IMR-90 (cell line): ENCODE measurements around the gene KRTAP9-6. TPM values are rescaled to one million over a fixed set of nuclear protein-coding genes. Genes with fewer than 3 reads are reported as not detected.
"Not testable (repeated sequence)": the region's sequence is repeated elsewhere in the genome, so short reads cannot be mapped to it uniquely, and the experiment has no call there.

Experiments used
- ATAC-seq: fragments of 200-7000 bp; cut with Tn5 transposase; 2 replicates; pipeline ENCODE4 v1.9.1; 2020; ENCODE audit warnings: low read depth, mild to moderate bottlenecking, moderate library complexity
- BruUV-seq: library from RNA; stranded (reverse); fragments of 400-500 nt; replicated peaks from 2 replicates; lab custom pipeline; 2021; lab: Mats Ljungman, UMichigan
- CTCF ChIA-PET: fragments of 300-600 bp; formaldehyde crosslinking; extraction: SDS; loops from one replicate; lab custom pipeline; 2021; ENCODE audit warnings: antibody characterized with exemption; lab: Yijun Ruan, JAX
- POLR2A ChIA-PET: fragments of 300-600 bp; sonication (Branson Sonifier 250); formaldehyde crosslinking; loops from one replicate; lab custom pipeline; 2022; ENCODE audit warnings: antibody characterized with exemption; ENCODE audit not compliant: unreplicated experiment; lab: Charles Lee
- DNase-seq: peaks from one replicate; pipeline ENCODE4 v3.0.0; 2013
- H2AFZ ChIP-seq: replicated peaks from 2 replicates; pipeline ENCODE3; 2013; ENCODE audit warnings: low read length, mild to moderate bottlenecking; ENCODE audit not compliant: poor library complexity
- H2AK5ac ChIP-seq: 2 replicates; pipeline ENCODE4 v1.6.1; 2013; ENCODE audit warnings: low read depth, low read length, inconsistent platforms
- H2AK9ac ChIP-seq: replicated peaks from 2 replicates; pipeline ENCODE3; 2013; ENCODE audit warnings: mild to moderate bottlenecking, low read depth, low read length, moderate library complexity; ENCODE audit not compliant: poor library complexity
- H2BK120ac ChIP-seq: 2 replicates; pipeline ENCODE4 v1.6.1; 2013; ENCODE audit warnings: low read depth, low read length, inconsistent platforms
- H2BK15ac ChIP-seq: 3 replicates; pipeline ENCODE4 v1.6.1; 2013; ENCODE audit warnings: low read depth, low read length, inconsistent platforms
- H2BK20ac ChIP-seq: 2 replicates; pipeline ENCODE4 v1.6.1; 2013; ENCODE audit warnings: low read depth, mild to moderate bottlenecking, inconsistent platforms, low read length, moderate library complexity
- H2BK5ac ChIP-seq: 2 replicates; pipeline ENCODE4 v1.6.1; 2013; ENCODE audit warnings: mild to moderate bottlenecking, low read depth, low read length, inconsistent platforms; ENCODE audit not compliant: poor library complexity, severe bottlenecking
- H3K14ac ChIP-seq: replicated peaks from 2 replicates; pipeline ENCODE4 v1.6.1; 2013; ENCODE audit warnings: low read depth, low read length, inconsistent platforms
- H3K18ac ChIP-seq: 2 replicates; pipeline ENCODE4 v1.6.1; 2013; ENCODE audit warnings: low read depth, low read length, control low read depth
- H3K23ac ChIP-seq: 2 replicates; pipeline ENCODE4 v1.6.1; 2013; ENCODE audit warnings: low read depth, low read length, inconsistent platforms
- H3K27ac ChIP-seq: 2 replicates; pipeline ENCODE4 v1.5.1; 2013; ENCODE audit warnings: mild to moderate bottlenecking, control low read depth, low read length; ENCODE audit not compliant: insufficient read depth
- H3K27me3 ChIP-seq: 2 replicates; pipeline ENCODE4 v1.6.1; 2013; ENCODE audit warnings: low read length; ENCODE audit not compliant: control insufficient read depth, insufficient read depth
- H3K36me3 ChIP-seq: 2 replicates; pipeline ENCODE4 v1.6.1; 2013; ENCODE audit warnings: low read length, mixed read lengths; ENCODE audit not compliant: control insufficient read depth, insufficient read depth
- H3K4ac ChIP-seq: 2 replicates; pipeline ENCODE4 v1.6.1; 2013; ENCODE audit warnings: low read depth, low read length, inconsistent platforms
- H3K4me1 ChIP-seq: 2 replicates; pipeline ENCODE4 v1.6.1; 2013; ENCODE audit warnings: low read length, mixed read lengths; ENCODE audit not compliant: control insufficient read depth, insufficient read depth
- H3K4me2 ChIP-seq: 2 replicates; pipeline ENCODE4 v1.6.1; 2013; ENCODE audit warnings: low read depth, mild to moderate bottlenecking, control low read depth, low read length, moderate library complexity
- H3K4me3 ChIP-seq: 2 replicates; pipeline ENCODE4 v1.5.1; 2013; ENCODE audit warnings: low read depth, mild to moderate bottlenecking, control low read depth, low read length, moderate library complexity; ENCODE audit not compliant: insufficient read depth
- H3K56ac ChIP-seq: 2 replicates; pipeline ENCODE4 v1.6.1; 2013; ENCODE audit warnings: low read length, inconsistent platforms; ENCODE audit not compliant: insufficient read depth; ENCODE audit errors: extremely low read depth
- H3K79me1 ChIP-seq, 2 experiments: 2 replicates each; pipeline ENCODE4 v1.6.1; 2013; ENCODE audit warnings: low read length in 2 of 2, inconsistent platforms in 1 of 2, low read depth in 1 of 2
- H3K9ac ChIP-seq: 2 replicates; pipeline ENCODE4 v1.6.1; 2013; ENCODE audit warnings: low read depth, low read length, control low read depth
- H3K9me1 ChIP-seq: 2 replicates; pipeline ENCODE4 v1.6.1; 2013; ENCODE audit warnings: low read length, inconsistent platforms; ENCODE audit not compliant: insufficient read depth
- H3K9me3 ChIP-seq: 2 replicates; pipeline ENCODE4 v1.6.1; 2013; ENCODE audit warnings: low read length; ENCODE audit not compliant: control insufficient read depth, insufficient read depth
- H4K20me1 ChIP-seq: 2 replicates; pipeline ENCODE4 v1.6.1; 2013; ENCODE audit warnings: low read length, inconsistent platforms; ENCODE audit not compliant: insufficient read depth
- H4K5ac ChIP-seq: 2 replicates; pipeline ENCODE4 v1.6.1; 2013; ENCODE audit warnings: mild to moderate bottlenecking, low read depth, low read length, control low read depth
- H4K8ac ChIP-seq, 2 experiments: 2 replicates each; pipeline ENCODE4 v1.6.1; 2013; ENCODE audit warnings: low read depth in 2 of 2, low read length in 2 of 2, control low read depth in 1 of 2, inconsistent platforms in 1 of 2
- H4K91ac ChIP-seq: 2 replicates; pipeline ENCODE4 v1.6.1; 2013; ENCODE audit warnings: low read depth, low read length, inconsistent platforms; ENCODE audit not compliant: insufficient read depth
- MAZ ChIP-seq: IDR thresholded peaks from 2 replicates; pipeline ENCODE4 v1.6.1; 2012; ENCODE audit warnings: low read depth, mild to moderate bottlenecking, low read length, improper control_type of control experiment, moderate library complexity, borderline replicate concordance
- NFE2L2 ChIP-seq: fragments of 150-350 bp; IDR thresholded peaks from 2 replicates; pipeline ENCODE4 v1.6.1; 2016; ENCODE audit warnings: low read depth, mild to moderate bottlenecking, low read length
- WGBS, 2 experiments: methylation state at CpG; one replicate each; pipeline versions ENCODE4 v1.1.5 to v1.1.7; 2013; ENCODE audit warnings: missing lambda C conversion rate in 2 of 2; ENCODE audit not compliant: insufficient read length in 1 of 2; ENCODE audit errors: extremely low coverage in 2 of 2; 5-methylcytosine and 5-hydroxymethylcytosine counted together
- dilution Hi-C: fragments of 300-500 bp; cut with HindIII; formaldehyde crosslinking; loops from one replicate; pipeline ENCODE4 v1.14.3; 2018; ENCODE audit warnings: low sequenced_read_pairs; ENCODE audit not compliant: unreplicated experiment
- in situ Hi-C: fragments of 300-500 bp; cut with MboI; formaldehyde crosslinking; loops from 3 replicates; pipeline ENCODE4 v1.14.3; 2019; ENCODE audit warnings: low sequenced_read_pairs, inconsistent platforms, mixed read lengths
- intact Hi-C: fragments of 100-400 bp; cut with micrococcal nuclease; formaldehyde crosslinking; loops from 2 replicates; pipeline ENCODE4 v1.10.0; 2022
- polyA plus RNA-seq, 3 experiments: library from polyadenylated mRNA; depleted of rRNA; stranded (reverse); fragments of >200 nt; gene quantifications; 2 replicates each; pipeline ENCODE4 v1.2.3, GENCODE V29; 2012; ENCODE audit warnings: low replicate concordance in 1 of 3
- total RNA-seq: library from RNA; depleted of rRNA; stranded (reverse); fragments of >200 nt; gene quantifications from 2 replicates; pipeline ENCODE4 v1.2.3, GENCODE V29; 2012

KRTAP9-6 gene
- total and polyA plus RNA-seq, 2 of the 4 experiments (the other 2 are of a cell fraction), result not detected

DNA sequence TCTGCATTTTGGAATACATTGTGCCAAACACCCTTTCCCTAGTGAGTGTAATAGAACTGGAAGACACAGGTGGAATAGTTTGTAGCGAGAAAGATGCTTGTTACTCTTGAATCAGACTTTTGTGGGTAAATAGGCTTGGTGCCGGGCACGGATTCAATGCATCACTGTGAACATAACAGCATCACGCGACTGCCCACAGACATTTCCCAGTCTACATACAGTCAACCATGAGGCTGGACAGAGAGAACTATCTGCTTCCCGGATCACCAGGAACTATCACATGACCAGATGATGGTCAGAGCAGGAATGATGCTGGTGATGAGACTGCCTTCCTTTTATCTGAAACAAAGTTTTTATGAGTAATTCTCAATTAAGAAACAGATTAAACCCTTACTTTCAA lies 39.1 kb upstream of the KRTAP9-6 start:
- dilution Hi-C loops, result no loop called here

DNA sequence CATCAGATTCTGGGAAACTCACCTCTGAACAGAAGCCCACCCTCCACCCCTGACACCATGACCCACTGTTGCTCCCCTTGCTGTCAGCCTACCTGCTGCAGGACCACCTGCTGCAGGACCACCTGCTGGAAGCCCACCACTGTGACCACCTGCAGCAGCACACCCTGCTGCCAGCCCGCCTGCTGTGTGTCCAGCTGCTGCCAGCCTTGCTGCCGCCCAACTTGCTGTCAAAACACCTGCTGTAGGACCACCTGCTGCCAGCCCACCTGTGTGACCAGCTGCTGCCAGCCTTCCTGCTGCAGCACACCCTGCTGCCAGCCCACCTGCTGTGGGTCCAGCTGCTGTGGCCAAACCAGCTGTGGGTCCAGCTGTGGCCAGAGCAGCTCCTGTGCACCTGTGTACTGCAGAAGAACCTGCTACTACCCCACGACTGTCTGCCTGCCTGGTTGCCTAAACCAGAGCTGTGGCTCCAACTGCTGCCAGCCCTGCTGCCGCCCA lies 38.5 kb upstream of the KRTAP9-6 start, which contains the start of gene KRTAP9-2:
KRTAP9-2 (plus strand) TSS at position 51 of the 498 bp plus-strand sequence; CDS start at position 58, 7 bp downstream.
- ATAC-seq, H3K79me1 ChIP-seq, dilution Hi-C loops, H4K8ac ChIP-seq, H2BK120ac ChIP-seq, H3K18ac ChIP-seq, H3K27me3 ChIP-seq, H2AFZ ChIP-seq, H4K20me1 ChIP-seq, H3K23ac ChIP-seq, H2BK20ac ChIP-seq, BruUV-seq, H3K4me3 ChIP-seq, POLR2A ChIA-PET, in situ Hi-C loops, H3K4ac ChIP-seq, H3K9me3 ChIP-seq, H2BK5ac ChIP-seq, CTCF ChIA-PET, H3K14ac ChIP-seq, DNase-seq, H4K91ac ChIP-seq, H2AK5ac ChIP-seq, H3K27ac ChIP-seq, H3K4me2 ChIP-seq, H3K9me1 ChIP-seq, H2BK15ac ChIP-seq, H3K4me1 ChIP-seq, H3K56ac ChIP-seq, H3K9ac ChIP-seq, H3K36me3 ChIP-seq, H2AK9ac ChIP-seq, H4K5ac ChIP-seq, intact Hi-C loops: not testable (repeated sequence)
- 60% methylated on average over 1 of the region's 4 CpGs; no CpG with 5 or more reads in 1 of the 2 experiments for WGBS, 2 experiments

More for the DNA sequence above, 39.1 kb upstream of the KRTAP9-6 start:
- no peak overlapping the region for H4K8ac ChIP-seq
- H3K36me3 ChIP-seq, result no peaks in the 10 kb centered on the region
- H3K27ac ChIP-seq, result no peak overlapping the region
- H2BK20ac ChIP-seq, result no peak overlapping the region
- no peaks in the 10 kb centered on the region for H4K20me1 ChIP-seq
- intact Hi-C loops, result no loop called here
- no peak overlapping the region for H3K23ac ChIP-seq
- ATAC-seq, result no peak
- no peak overlapping the region for H4K5ac ChIP-seq
- ChIA-PET POLR2A (no interaction called here), CTCF (no interaction called here)
- no peak overlapping the region; the same call in 1 of the 2 replicates for H3K14ac ChIP-seq
- H3K4me2 ChIP-seq, result no peak overlapping the region
- no peak overlapping the region for H3K4me3 ChIP-seq
- no peak overlapping the region for H2BK15ac ChIP-seq
- H2AK5ac ChIP-seq, result no peak overlapping the region
- WGBS, 2 experiments, result no CpG with 5 or more reads among the region's 6 CpGs
- no peak overlapping the region for H2AK9ac ChIP-seq
- H3K9me3 ChIP-seq, result no peaks in the 10 kb centered on the region
- H3K79me1 ChIP-seq, result no peaks in the 10 kb centered on the region
- H3K9ac ChIP-seq, result no peak overlapping the region
- no TSS peak for BruUV-seq
- H2AFZ ChIP-seq, result no peak overlapping the region
- no peak for TF ChIP-seq MAZ
- TF ChIP-seq NFE2L2, result no peak
- DNase-seq, result no peak
- no peak overlapping the region for H4K91ac ChIP-seq
- no peaks in the 10 kb centered on the region; the same call in 1 of the 2 replicates for H3K9me1 ChIP-seq
- in situ Hi-C loops, result no loop called here
- no peak overlapping the region for H3K56ac ChIP-seq
- H3K18ac ChIP-seq, result no peak overlapping the region
- H3K27me3 ChIP-seq, result peaks cover 4% of the 10 kb centered on the region; the same call in 1 of the 2 replicates
- no peak overlapping the region for H3K4ac ChIP-seq
- H2BK120ac ChIP-seq, result no peak overlapping the region
- no peaks in the 10 kb centered on the region for H3K4me1 ChIP-seq
- H2BK5ac ChIP-seq, result no peak overlapping the region
